Measurements from ENCODE around the gene SCG3.
A peak's percentile ranks its signal among the peaks of the same experiment; 100 is the strongest.

The SCG3 gene

GRCh38 chr15:51760805-51761204 is 79.5 kb downstream of the SCG3 start:
- DNase-seq: peak in 1 of 2 experiments; percentile 67

- DNase-seq: no peak
Observed at GRCh38 chr15:51765751-51766150, 84.4 kb downstream of the SCG3 start.

GRCh38 chr15:51766341-51766740 is 85.0 kb downstream of the SCG3 start:
- DNase-seq: no peak

GRCh38 chr15:51768018-51768417 is 86.7 kb downstream of the SCG3 start:
- no peak for DNase-seq
